DMS114 treated with DMSO at 0.1 percent for 48 hours (cell line): Measurements from ENCODE around the gene TGIF2LY.
"Not testable (repeated sequence)": the region's sequence is repeated elsewhere in the genome, so short reads cannot be mapped to it uniquely, and the experiment has no call there.

ENCODE experiments used
- DNase-seq: peaks from one replicate; lab custom pipeline; 2025; ENCODE audit not compliant: unreplicated experiment; lab: John Stamatoyannopoulos, UW

The TGIF2LY gene

GRCh38 chrY:3578767-3579166 is at the start of gene TGIF2LY:
Gene TGIF2LY, plus strand, starts transcription at chrY:3579067. Its CDS starts 178 bp downstream, at chrY:3579245.
- DNase-seq: not testable (repeated sequence)
